T-cell (primary cell): ENCODE results near the gene ITPR2. TPM values are rescaled to one million over a fixed set of nuclear protein-coding genes. Genes with fewer than 3 reads are reported as not detected.

Source experiments
- ATAC-seq, 4 experiments: fragments of 200-7000 bp in 3 of 4; fragments of 150-1000 bp in 1 of 4; cut with Tn5 transposase; replicated peaks in 1 of 4; 1 replicate in 3 of 4; 2 replicates in 1 of 4; pipeline ENCODE4 v1.10.0; 2021; ENCODE audit warnings: moderate library complexity in 3 of 4, mild to moderate bottlenecking in 2 of 4, moderate number of reproducible peaks in 1 of 4
- CTCF ChIA-PET, 2 donors: fragments of 300-600 bp; sonication (Branson Sonifier 250); formaldehyde crosslinking; loops; one replicate each; lab custom pipeline; 2022; ENCODE audit warnings: antibody characterized with exemption in 2 of 2; lab: Charles Lee
- POLR2A ChIA-PET, 2 donors: fragments of 300-600 bp; sonication (Branson Sonifier 250); formaldehyde crosslinking; loops; one replicate each; lab custom pipeline; 2022; ENCODE audit warnings: antibody characterized with exemption in 2 of 2; lab: Charles Lee
- DNase-seq, 35 experiments: peaks; one replicate each; pipeline versions ENCODE4 v3.0.0 to v3.0.0-alpha.2; 2013 to 2023
- H3K27ac ChIP-seq: one replicate; pipeline ENCODE4 v1.5.1; 2013; ENCODE audit warnings: low read length
- H3K27me3 ChIP-seq, 2 experiments: replicated peaks in 1 of 2; 1 replicate in 1 of 2; 2 replicates in 1 of 2; pipeline versions ENCODE4 v1.6.1 to v1.7.0; 2013; ENCODE audit warnings: low read length in 1 of 2, mixed read lengths in 1 of 2; ENCODE audit not compliant: control insufficient read depth in 2 of 2, insufficient read depth in 2 of 2; ENCODE audit errors: extremely low read depth in 1 of 2
- H3K36me3 ChIP-seq, 2 donors: 1 replicate in 1 of 2; 2 replicates in 1 of 2; pipeline versions ENCODE4 v1.6.1 to v1.7.0; 2013; ENCODE audit warnings: low read length in 1 of 2; ENCODE audit not compliant: control insufficient read depth in 2 of 2, insufficient read depth in 1 of 2; ENCODE audit errors: extremely low read depth in 1 of 2
- H3K4me1 ChIP-seq, 2 experiments: 1 replicate in 1 of 2; 2 replicates in 1 of 2; pipeline versions ENCODE4 v1.6.1 to v1.7.0; 2013; ENCODE audit warnings: low read length in 2 of 2, mixed read lengths in 1 of 2; ENCODE audit not compliant: insufficient read depth in 2 of 2, control insufficient read depth in 1 of 2; ENCODE audit errors: extremely low read depth in 1 of 2
- H3K4me3 ChIP-seq, 2 donors: 1 replicate in 1 of 2; 2 replicates in 1 of 2; pipeline versions ENCODE4 v1.5.1 to v1.7.0; 2013; ENCODE audit warnings: mild to moderate bottlenecking in 2 of 2, low read length in 1 of 2, moderate library complexity in 1 of 2; ENCODE audit not compliant: control insufficient read depth in 1 of 2; ENCODE audit errors: extremely low read depth in 1 of 2
- H3K9me3 ChIP-seq: 2 replicates; pipeline ENCODE4 v1.7.0; 2013
- H3K27ac Mint-ChIP-seq, 2 donors: one replicate each; pipeline ENCODE4 v1.8.0; 2020 to 2021; ENCODE audit warnings: mild to moderate bottlenecking in 2 of 2, mixed read lengths in 2 of 2
- H3K27me3 Mint-ChIP-seq, 2 donors: one replicate each; pipeline ENCODE4 v1.8.0; 2021 to 2022; ENCODE audit warnings: mixed read lengths in 2 of 2
- H3K36me3 Mint-ChIP-seq: one replicate; pipeline ENCODE4 v1.8.0; 2021; ENCODE audit warnings: mixed read lengths
- H3K4me1 Mint-ChIP-seq, 3 donors: one replicate each; pipeline ENCODE4 v1.8.0; 2020 to 2022; ENCODE audit warnings: mixed read lengths in 3 of 3, mild to moderate bottlenecking in 1 of 3
- H3K4me3 Mint-ChIP-seq, 3 donors: one replicate each; pipeline ENCODE4 v1.8.0; 2020 to 2022; ENCODE audit warnings: mild to moderate bottlenecking in 3 of 3, mixed read lengths in 3 of 3, moderate library complexity in 3 of 3
- H3K9me3 Mint-ChIP-seq, 3 donors: one replicate each; pipeline ENCODE4 v1.8.0; 2020 to 2022; ENCODE audit warnings: mixed read lengths in 3 of 3
- WGBS: methylation state at CpG from one replicate; pipeline ENCODE4 v1.1.5; 2013; ENCODE audit warnings: missing lambda C conversion rate; ENCODE audit not compliant: insufficient coverage; 5-methylcytosine and 5-hydroxymethylcytosine counted together
- total RNA-seq, 35 experiments: library from RNA in 6 of 35; stranded (reverse) in 6 of 35; fragments of 120-200 nt in 1 of 35; gene quantifications; one replicate each; pipeline versions ENCODE4 v1.2.1 to v1.2.4 and lab custom pipeline; 2013 to 2026

The ITPR2 gene
- total RNA-seq, 5 donors from 2014 or later (not counting 1 experiment from before 2014, with no cell fraction given) = 38.8 to 52.5 (median 44.5) TPM

GRCh38 chr12:26668230-26668629, 164.8 kb downstream of the ITPR2 start:
- POLR2A ChIA-PET = no interaction called here
- Histone ChIP-seq H3K27me3 (no peaks in the 10 kb centered on the region), H3K27ac (no peak overlapping the region), H3K4me3 (no peak overlapping the region), H3K36me3 (peaks cover 0 to 15% of the 10 kb centered on the region in 2 donors), H3K4me1 (no peaks in the 10 kb centered on the region), H3K9me3 (no peaks in the 10 kb centered on the region)
- no peak overlapping the region for H3K27ac Mint-ChIP-seq
- no peaks in the 10 kb centered on the region for H3K27me3 Mint-ChIP-seq
- peaks cover 0 to 6% (median 0%) of the 10 kb centered on the region in 3 donors for H3K4me1 Mint-ChIP-seq
- no CpG with 5 or more reads among the region's 1 CpG for WGBS
- no peak overlapping the region for H3K4me3 Mint-ChIP-seq
- H3K36me3 Mint-ChIP-seq = peaks cover 49% of the 10 kb centered on the region
- ATAC-seq (no peak), DNase-seq (no peak)
- peaks cover 0 to 4% (median 0%) of the 10 kb centered on the region in 3 donors for H3K9me3 Mint-ChIP-seq
- CTCF ChIA-PET = no interaction called here

- Histone ChIP-seq H3K27ac (no peak overlapping the region), H3K4me1 (no peaks in the 10 kb centered on the region), H3K9me3 (no peaks in the 10 kb centered on the region), H3K4me3 (no peak overlapping the region), H3K27me3 (no peaks in the 10 kb centered on the region), H3K36me3 (peaks cover 0 to 28% of the 10 kb centered on the region in 2 donors)
- CTCF ChIA-PET = no interaction called here
- DNase-seq (no peak), ATAC-seq (no peak)
- Mint-ChIP-seq H3K27me3 (no peaks in the 10 kb centered on the region), H3K4me3 (no peak overlapping the region), H3K4me1 (peaks cover 0 to 6% (median 0%) of the 10 kb centered on the region in 3 donors), H3K27ac (no peak overlapping the region), H3K9me3 (no peaks in the 10 kb centered on the region), H3K36me3 (peaks cover 61% of the 10 kb centered on the region)
- 100% methylated on average over 4 of the region's 5 CpGs for WGBS
- POLR2A ChIA-PET = no interaction called here
Measured at GRCh38 chr12:26666286-26666685, 166.7 kb downstream of the ITPR2 start.

GRCh38 chr12:26661399-26661798, 171.6 kb downstream of the ITPR2 start:
- Histone ChIP-seq H3K27ac (no peak overlapping the region), H3K36me3 (peaks cover 0 to 51% of the 10 kb centered on the region in 2 donors), H3K9me3 (no peaks in the 10 kb centered on the region), H3K4me1 (no peaks in the 10 kb centered on the region), H3K4me3 (no peak overlapping the region), H3K27me3 (no peaks in the 10 kb centered on the region)
- H3K36me3 Mint-ChIP-seq = peaks cover 70% of the 10 kb centered on the region
- no peaks in the 10 kb centered on the region for H3K4me1 Mint-ChIP-seq
- POLR2A ChIA-PET = interaction anchor here in 1 of 2 donors (0.6 kb wide), 1 partner anchor 118 kb away, joined by 3 read pairs; no protein-coding TSS in a partner anchor
- H3K9me3 Mint-ChIP-seq = no peaks in the 10 kb centered on the region
- no peak overlapping the region for H3K27ac Mint-ChIP-seq
- no peak overlapping the region for H3K4me3 Mint-ChIP-seq
- WGBS = 100% methylated on average over 2 of the region's 3 CpGs
- ATAC-seq = no peak
- DNase-seq = no peak
- no peaks in the 10 kb centered on the region for H3K27me3 Mint-ChIP-seq
- CTCF ChIA-PET = no interaction called here

GRCh38 chr12:26659930-26660329, 173.1 kb downstream of the ITPR2 start:
- Mint-ChIP-seq H3K27ac (no peak overlapping the region), H3K4me3 (no peak overlapping the region), H3K9me3 (no peaks in the 10 kb centered on the region), H3K4me1 (no peaks in the 10 kb centered on the region), H3K27me3 (no peaks in the 10 kb centered on the region), H3K36me3 (peaks cover 71% of the 10 kb centered on the region)
- ATAC-seq (no peak), DNase-seq (no peak)
- H3K36me3 ChIP-seq = peaks cover 0 to 56% of the 10 kb centered on the region in 2 donors
- no peaks in the 10 kb centered on the region for H3K9me3 ChIP-seq
- no peak overlapping the region for H3K27ac ChIP-seq
- POLR2A ChIA-PET = no interaction called here
- no peaks in the 10 kb centered on the region for H3K4me1 ChIP-seq
- no peaks in the 10 kb centered on the region for H3K27me3 ChIP-seq
- 0% methylated on average over 1 of the region's 2 CpGs for WGBS
- CTCF ChIA-PET = no interaction called here
- no peak overlapping the region for H3K4me3 ChIP-seq

- ATAC-seq (no peak), DNase-seq (no peak)
- peaks cover 75% of the 10 kb centered on the region for H3K36me3 Mint-ChIP-seq
- H3K4me3 ChIP-seq = no peak overlapping the region
- no CpG with 5 or more reads among the region's 4 CpGs for WGBS
- no peaks in the 10 kb centered on the region for H3K4me1 ChIP-seq
- no peaks in the 10 kb centered on the region for H3K9me3 ChIP-seq
- H3K27ac Mint-ChIP-seq = no peak overlapping the region
- H3K36me3 ChIP-seq = peaks cover 0 to 62% of the 10 kb centered on the region in 2 donors
- H3K4me3 Mint-ChIP-seq = no peak overlapping the region
- H3K4me1 Mint-ChIP-seq = no peaks in the 10 kb centered on the region
- CTCF ChIA-PET = no interaction called here
- H3K27ac ChIP-seq = no peak overlapping the region
- H3K27me3 Mint-ChIP-seq = no peaks in the 10 kb centered on the region
- H3K9me3 Mint-ChIP-seq = no peaks in the 10 kb centered on the region
- no peaks in the 10 kb centered on the region for H3K27me3 ChIP-seq
- POLR2A ChIA-PET = no interaction called here
Measured at GRCh38 chr12:26658991-26659390, 174.0 kb downstream of the ITPR2 start.

GRCh38 chr12:26654623-26655022, 178.4 kb downstream of the ITPR2 start:
- H3K9me3 Mint-ChIP-seq = peaks cover 0 to 13% (median 8%) of the 10 kb centered on the region in 3 donors
- no peak for DNase-seq
- no peak overlapping the region for H3K27ac Mint-ChIP-seq
- H3K4me3 Mint-ChIP-seq = no peak overlapping the region
- ChIA-PET POLR2A (no interaction called here), CTCF (no interaction called here)
- Histone ChIP-seq H3K36me3 (peaks cover 0 to 59% of the 10 kb centered on the region in 2 donors), H3K9me3 (no peaks in the 10 kb centered on the region), H3K4me1 (no peaks in the 10 kb centered on the region), H3K27ac (no peak overlapping the region), H3K27me3 (no peaks in the 10 kb centered on the region), H3K4me3 (no peak overlapping the region)
- peaks cover 82% of the 10 kb centered on the region for H3K36me3 Mint-ChIP-seq
- no peak for ATAC-seq
- H3K27me3 Mint-ChIP-seq = no peaks in the 10 kb centered on the region
- H3K4me1 Mint-ChIP-seq = no peaks in the 10 kb centered on the region
